ENCODE data around the gene BSN. TPM values are rescaled to one million over a fixed set of nuclear protein-coding genes. Genes with fewer than 3 reads are reported as not detected.

Gene BSN
- total RNA-seq, 2 experiments from 2014 or later = 0.03 to 0.27 TPM

GRCh38 chr3:49556500-49557275, 2.4 kb downstream of the BSN start:
- no peaks in the 10 kb centered on the region for H3K79me2 ChIP-seq (ENCODE audit: insufficient read depth, low read depth, low read length)
- TF ChIP-seq, protein P1, sequence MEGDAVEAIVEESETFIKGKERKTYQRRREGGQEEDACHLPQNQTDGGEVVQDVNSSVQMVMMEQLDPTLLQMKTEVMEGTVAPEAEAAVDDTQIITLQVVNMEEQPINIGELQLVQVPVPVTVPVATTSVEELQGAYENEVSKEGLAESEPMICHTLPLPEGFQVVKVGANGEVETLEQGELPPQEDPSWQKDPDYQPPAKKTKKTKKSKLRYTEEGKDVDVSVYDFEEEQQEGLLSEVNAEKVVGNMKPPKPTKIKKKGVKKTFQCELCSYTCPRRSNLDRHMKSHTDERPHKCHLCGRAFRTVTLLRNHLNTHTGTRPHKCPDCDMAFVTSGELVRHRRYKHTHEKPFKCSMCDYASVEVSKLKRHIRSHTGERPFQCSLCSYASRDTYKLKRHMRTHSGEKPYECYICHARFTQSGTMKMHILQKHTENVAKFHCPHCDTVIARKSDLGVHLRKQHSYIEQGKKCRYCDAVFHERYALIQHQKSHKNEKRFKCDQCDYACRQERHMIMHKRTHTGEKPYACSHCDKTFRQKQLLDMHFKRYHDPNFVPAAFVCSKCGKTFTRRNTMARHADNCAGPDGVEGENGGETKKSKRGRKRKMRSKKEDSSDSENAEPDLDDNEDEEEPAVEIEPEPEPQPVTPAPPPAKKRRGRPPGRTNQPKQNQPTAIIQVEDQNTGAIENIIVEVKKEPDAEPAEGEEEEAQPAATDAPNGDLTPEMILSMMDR (conservative IDR thresholded peaks at IDR 0.05; ENCODE audit: low read length) = no peak
- TF ChIP-seq EZH2phosphoT487 (IDR thresholded peaks at IDR 0.05; ENCODE audit: borderline replicate concordance, low read depth, low read length) = no peak
- H3K4me3 ChIP-seq (ENCODE audit: low read depth, low read length, poor library complexity, severe bottlenecking) = no peak overlapping the region
- ChIA-PET POLR2A (no interaction called here), CTCF (ENCODE audit: unreplicated experiment) (interaction anchor here (0.8 kb wide), 1 partner anchor 17 kb away, joined by 3 read pairs; no protein-coding TSS in a partner anchor)
- no peaks in the 10 kb centered on the region for H3K9me2 ChIP-seq (ENCODE audit: insufficient read depth, low read length)
- H3K27ac ChIP-seq (ENCODE audit: low read depth, low read length, poor library complexity, severe bottlenecking) = no peak overlapping the region
- H3K4me1 ChIP-seq (ENCODE audit: insufficient read depth, low read length, poor library complexity, severe bottlenecking) = peaks cover 11% of the 10 kb centered on the region
- H3K9me3 ChIP-seq (ENCODE audit: low read length) = no peaks in the 10 kb centered on the region
- no peaks in the 10 kb centered on the region for H4K20me1 ChIP-seq (ENCODE audit: insufficient read depth, low read length)
- no peak for DNase-seq (ENCODE audit: low spot score)
- no peak overlapping the region for H3K4me2 ChIP-seq (ENCODE audit: low read length)
- no peaks in the 10 kb centered on the region for H3K36me3 ChIP-seq (ENCODE audit: insufficient read depth, low read length)
- BruUV-seq (replicated peaks) = no TSS peak
- H2AFZ ChIP-seq (ENCODE audit: low read length) = no peak overlapping the region
- intact Hi-C loops (cut with micrococcal nuclease; ENCODE audit: unreplicated experiment) = no loop called here

GRCh38 chr3:49563040-49563578, 8.8 kb downstream of the BSN start:
- no peak overlapping the region for H2AFZ ChIP-seq (ENCODE audit: low read length)
- H4K20me1 ChIP-seq (ENCODE audit: insufficient read depth, low read length) = no peaks in the 10 kb centered on the region
- no peak overlapping the region for H3K27ac ChIP-seq (ENCODE audit: low read depth, low read length, poor library complexity, severe bottlenecking)
- intact Hi-C loops (cut with micrococcal nuclease; ENCODE audit: unreplicated experiment) = no loop called here
- TF ChIP-seq, protein P1 (conservative IDR thresholded peaks at IDR 0.05; ENCODE audit: low read length) = no peak
- no peak for TF ChIP-seq EZH2phosphoT487 (IDR thresholded peaks at IDR 0.05; ENCODE audit: borderline replicate concordance, low read depth, low read length)
- ChIA-PET CTCF (ENCODE audit: unreplicated experiment) (no interaction called here), POLR2A (interaction anchor here (0.6 kb wide), 2 partner anchors 85 to 304 kb away, joined by 3 to 5 read pairs; no protein-coding TSS in a partner anchor)
- H3K4me2 ChIP-seq (ENCODE audit: low read length) = no peak overlapping the region
- DNase-seq (ENCODE audit: low spot score) = no peak
- H3K79me2 ChIP-seq (ENCODE audit: insufficient read depth, low read depth, low read length) = no peaks in the 10 kb centered on the region
- H3K4me1 ChIP-seq (ENCODE audit: insufficient read depth, low read length, poor library complexity, severe bottlenecking) = no peaks in the 10 kb centered on the region
- BruUV-seq (replicated peaks) = no TSS peak
- H3K9me2 ChIP-seq (ENCODE audit: insufficient read depth, low read length) = no peaks in the 10 kb centered on the region
- H3K36me3 ChIP-seq (ENCODE audit: insufficient read depth, low read length) = no peaks in the 10 kb centered on the region
- H3K4me3 ChIP-seq (ENCODE audit: low read depth, low read length, poor library complexity, severe bottlenecking) = no peak overlapping the region
- no peaks in the 10 kb centered on the region for H3K9me3 ChIP-seq (ENCODE audit: low read length)

DNA sequence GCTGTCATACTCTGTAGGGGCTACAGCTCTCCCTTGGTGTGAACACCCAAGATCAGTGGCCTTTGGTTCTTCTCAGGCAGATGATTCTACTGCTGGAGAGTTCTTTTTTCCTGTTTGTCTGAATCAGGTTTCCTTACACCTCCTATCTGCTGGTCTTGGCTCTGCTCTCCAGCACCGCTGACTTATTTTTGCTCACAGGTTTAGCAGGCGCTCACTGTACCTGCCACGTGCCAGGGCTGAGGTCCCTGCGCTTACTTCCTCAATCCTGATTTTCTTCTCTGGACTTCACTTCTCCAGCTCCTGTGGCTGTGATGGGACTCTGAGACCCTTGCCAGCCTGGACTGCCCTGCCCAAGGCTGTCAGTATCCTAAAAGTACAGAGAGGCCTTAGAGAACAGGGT, 9.5 kb downstream of the BSN start:
- H3K9me2 ChIP-seq (ENCODE audit: insufficient read depth, low read length) = no peaks in the 10 kb centered on the region
- POLR2A ChIA-PET = interaction anchor here (0.6 kb wide), 1 partner anchor 99 kb away, joined by 4 read pairs; no protein-coding TSS in a partner anchor
- DNase-seq (ENCODE audit: low spot score) = no peak
- BruUV-seq (replicated peaks) = no TSS peak
- no peak overlapping the region for H3K4me3 ChIP-seq (ENCODE audit: low read depth, low read length, poor library complexity, severe bottlenecking)
- intact Hi-C loops (cut with micrococcal nuclease; ENCODE audit: unreplicated experiment) = no loop called here
- H2AFZ ChIP-seq (ENCODE audit: low read length) = no peak overlapping the region
- CTCF ChIA-PET (ENCODE audit: unreplicated experiment) = no interaction called here
- H3K36me3 ChIP-seq (ENCODE audit: insufficient read depth, low read length) = no peaks in the 10 kb centered on the region
- no peaks in the 10 kb centered on the region for H3K9me3 ChIP-seq (ENCODE audit: low read length)
- H3K4me1 ChIP-seq (ENCODE audit: insufficient read depth, low read length, poor library complexity, severe bottlenecking) = no peaks in the 10 kb centered on the region
- no peaks in the 10 kb centered on the region for H4K20me1 ChIP-seq (ENCODE audit: insufficient read depth, low read length)
- no peak for TF ChIP-seq EZH2phosphoT487 (IDR thresholded peaks at IDR 0.05; ENCODE audit: borderline replicate concordance, low read depth, low read length)
- TF ChIP-seq, protein P1 (conservative IDR thresholded peaks at IDR 0.05; ENCODE audit: low read length) = no peak
- no peaks in the 10 kb centered on the region for H3K79me2 ChIP-seq (ENCODE audit: insufficient read depth, low read depth, low read length)
- H3K4me2 ChIP-seq (ENCODE audit: low read length) = no peak overlapping the region
- H3K27ac ChIP-seq (ENCODE audit: low read depth, low read length, poor library complexity, severe bottlenecking) = no peak overlapping the region

Data from OCI-LY7 (cell line).